ENCODE data around the gene STX16. TPM values are rescaled to one million over a fixed set of nuclear protein-coding genes. Genes with fewer than 3 reads are reported as not detected.

The STX16 gene
- total RNA-seq, 2 donors from 2014 or later = 91.6 to 114 TPM

DNA sequence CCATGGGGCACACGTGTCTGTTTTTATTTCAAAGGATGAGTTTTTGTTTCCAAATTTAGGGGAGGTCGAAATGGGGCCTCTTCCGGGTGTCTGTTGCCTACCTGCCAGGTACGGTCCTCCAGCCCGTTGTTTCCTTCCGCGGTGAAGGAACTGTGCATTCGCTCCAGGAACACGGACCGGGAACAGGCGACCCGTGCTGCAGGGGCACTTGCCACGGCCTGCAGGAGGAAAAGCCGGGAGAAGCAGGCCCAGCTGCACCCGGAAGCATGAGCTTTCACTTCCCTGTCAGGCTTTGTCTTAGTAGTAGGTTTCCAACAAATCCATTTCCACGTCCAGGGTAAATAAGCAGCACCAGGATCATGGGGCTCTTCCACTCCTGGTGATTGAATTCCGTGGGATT lies 24.6 kb downstream of the STX16 start:
- Histone ChIP-seq H3K9me3 (ENCODE audit: control insufficient read depth, low read length) (no peaks in the 10 kb centered on the region), H3K4me3 (ENCODE audit: low read length) (no peak overlapping the region), H3K4me1 (ENCODE audit: control insufficient read depth, insufficient read depth, low read length) (no peaks in the 10 kb centered on the region), H3K9ac (ENCODE audit: extremely low read depth, low read length, poor library complexity, severe bottlenecking) (no peak overlapping the region), H3K36me3 (ENCODE audit: control insufficient read depth, insufficient read depth, low read length) (peaks cover 86% of the 10 kb centered on the region), H3K27ac (ENCODE audit: low read depth, low read length) (no peak overlapping the region), H3K27me3 (ENCODE audit: control insufficient read depth, insufficient read depth, low read length, poor library complexity, severe bottlenecking) (no peaks in the 10 kb centered on the region)
- peak overlapping the region; percentile 70 for H3K27ac Mint-ChIP-seq
- H3K27me3 Mint-ChIP-seq (ENCODE audit: insufficient read depth) = no peaks in the 10 kb centered on the region
- peaks cover 28% of the 10 kb centered on the region for H3K4me1 Mint-ChIP-seq
- no peaks in the 10 kb centered on the region for H3K9me3 Mint-ChIP-seq
- DNase-seq = no peak
- H3K36me3 Mint-ChIP-seq (ENCODE audit: low read depth) = peaks cover 74% of the 10 kb centered on the region
- no peak overlapping the region for H3K4me3 Mint-ChIP-seq
- no peak for TF ChIP-seq CTCF (conservative IDR thresholded peaks at IDR 0.05)
- 91 to 93% methylated on average over 14 to 17 of the region's 17 CpGs for WGBS, 2 experiments (ENCODE audit: insufficient coverage in 1 of 2, insufficient read length in 1 of 2)

- H3K9me3 Mint-ChIP-seq = no peaks in the 10 kb centered on the region
- 95 to 97% methylated on average over 9 to 19 of the region's 19 CpGs for WGBS, 2 experiments (ENCODE audit: insufficient coverage in 1 of 2, insufficient read length in 1 of 2)
- Histone ChIP-seq H3K9ac (ENCODE audit: extremely low read depth, low read length, poor library complexity, severe bottlenecking) (no peak overlapping the region), H3K27me3 (ENCODE audit: control insufficient read depth, insufficient read depth, low read length, poor library complexity, severe bottlenecking) (no peaks in the 10 kb centered on the region), H3K36me3 (ENCODE audit: control insufficient read depth, insufficient read depth, low read length) (peaks cover 89% of the 10 kb centered on the region), H3K9me3 (ENCODE audit: control insufficient read depth, low read length) (no peaks in the 10 kb centered on the region), H3K4me3 (ENCODE audit: low read length) (no peak overlapping the region), H3K4me1 (ENCODE audit: control insufficient read depth, insufficient read depth, low read length) (no peaks in the 10 kb centered on the region), H3K27ac (ENCODE audit: low read depth, low read length) (no peak overlapping the region)
- H3K4me3 Mint-ChIP-seq = no peak overlapping the region
- H3K27me3 Mint-ChIP-seq (ENCODE audit: insufficient read depth) = no peaks in the 10 kb centered on the region
- H3K4me1 Mint-ChIP-seq = peaks cover 25% of the 10 kb centered on the region
- peaks cover 76% of the 10 kb centered on the region for H3K36me3 Mint-ChIP-seq (ENCODE audit: low read depth)
- H3K27ac Mint-ChIP-seq = no peak overlapping the region
- no peak for TF ChIP-seq CTCF (conservative IDR thresholded peaks at IDR 0.05)
- no peak for DNase-seq
Observed at GRCh38 chr20:58676161-58676560, 25.1 kb downstream of the STX16 start.

DNA sequence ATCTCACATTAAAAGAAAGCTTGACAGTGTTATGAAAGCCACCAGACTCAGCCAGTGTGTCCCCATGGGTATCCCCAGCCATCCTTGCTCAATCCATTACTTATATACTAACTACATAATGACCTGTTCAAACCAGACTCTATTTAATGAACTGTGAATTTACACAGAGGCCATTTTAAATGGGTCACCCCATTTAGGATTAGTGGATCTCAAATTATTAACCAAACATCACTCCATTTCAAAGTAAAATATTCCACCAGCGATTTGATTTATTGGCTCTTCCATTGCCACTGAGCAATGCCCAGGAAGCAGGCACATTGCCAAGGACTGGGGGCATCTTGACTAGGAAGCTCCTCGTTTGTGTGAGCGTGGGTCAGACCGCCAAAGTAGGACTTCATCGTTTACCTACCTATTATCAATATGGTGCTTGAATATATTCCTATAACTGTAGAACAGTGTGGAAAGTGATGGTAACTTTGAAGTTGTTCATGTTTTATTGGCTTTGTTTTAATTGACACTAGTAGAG lies 26.1 kb downstream of the STX16 start:
- peaks cover 83% of the 10 kb centered on the region for H3K36me3 ChIP-seq (ENCODE audit: control insufficient read depth, insufficient read depth, low read length)
- H3K4me3 ChIP-seq (ENCODE audit: low read length) = no peak overlapping the region
- H3K9ac ChIP-seq (ENCODE audit: extremely low read depth, low read length, poor library complexity, severe bottlenecking) = no peak overlapping the region
- no peak overlapping the region for H3K27ac ChIP-seq (ENCODE audit: low read depth, low read length)
- Mint-ChIP-seq H3K27me3 (ENCODE audit: insufficient read depth) (no peaks in the 10 kb centered on the region), H3K9me3 (no peaks in the 10 kb centered on the region), H3K4me1 (peaks cover 24% of the 10 kb centered on the region), H3K4me3 (no peak overlapping the region), H3K36me3 (ENCODE audit: low read depth) (peaks cover 75% of the 10 kb centered on the region), H3K27ac (no peak overlapping the region)
- WGBS, 2 experiments (ENCODE audit: insufficient coverage in 1 of 2, insufficient read length in 1 of 2) = 83 to 98% methylated on average over 1 to 3 of the region's 5 CpGs
- no peak for TF ChIP-seq CTCF (conservative IDR thresholded peaks at IDR 0.05)
- no peaks in the 10 kb centered on the region for H3K27me3 ChIP-seq (ENCODE audit: control insufficient read depth, insufficient read depth, low read length, poor library complexity, severe bottlenecking)
- DNase-seq = no peak
- H3K4me1 ChIP-seq (ENCODE audit: control insufficient read depth, insufficient read depth, low read length) = no peaks in the 10 kb centered on the region
- no peaks in the 10 kb centered on the region for H3K9me3 ChIP-seq (ENCODE audit: control insufficient read depth, low read length)
